GM12892 (cell line): Measurements from ENCODE around the gene CEP131.

Experiments
- DNase-seq: peaks from one replicate; pipeline ENCODE4 v3.0.0; 2011; ENCODE audit not compliant: insufficient read length
- FAIRE-seq: peaks from 2 replicates; lab custom pipeline; 2011; peaks lifted over from hg19 to GRCh38; lab: Jason Lieb, UNC
- POLR2A ChIP-seq: IDR thresholded peaks from 2 replicates; pipeline ENCODE4 v1.6.1; 2011; ENCODE audit warnings: low read depth, low read length, control low read depth
- POLR2AphosphoS5 ChIP-seq: IDR thresholded peaks from 2 replicates; pipeline ENCODE4 v1.6.1; 2011; ENCODE audit warnings: low read depth, low read length, control low read depth
- TAF1 ChIP-seq: IDR thresholded peaks from 2 replicates; pipeline ENCODE4 v1.6.1; 2011; ENCODE audit warnings: low read depth, mild to moderate bottlenecking, control low read depth, low read length, borderline replicate concordance

The CEP131 gene

DNA sequence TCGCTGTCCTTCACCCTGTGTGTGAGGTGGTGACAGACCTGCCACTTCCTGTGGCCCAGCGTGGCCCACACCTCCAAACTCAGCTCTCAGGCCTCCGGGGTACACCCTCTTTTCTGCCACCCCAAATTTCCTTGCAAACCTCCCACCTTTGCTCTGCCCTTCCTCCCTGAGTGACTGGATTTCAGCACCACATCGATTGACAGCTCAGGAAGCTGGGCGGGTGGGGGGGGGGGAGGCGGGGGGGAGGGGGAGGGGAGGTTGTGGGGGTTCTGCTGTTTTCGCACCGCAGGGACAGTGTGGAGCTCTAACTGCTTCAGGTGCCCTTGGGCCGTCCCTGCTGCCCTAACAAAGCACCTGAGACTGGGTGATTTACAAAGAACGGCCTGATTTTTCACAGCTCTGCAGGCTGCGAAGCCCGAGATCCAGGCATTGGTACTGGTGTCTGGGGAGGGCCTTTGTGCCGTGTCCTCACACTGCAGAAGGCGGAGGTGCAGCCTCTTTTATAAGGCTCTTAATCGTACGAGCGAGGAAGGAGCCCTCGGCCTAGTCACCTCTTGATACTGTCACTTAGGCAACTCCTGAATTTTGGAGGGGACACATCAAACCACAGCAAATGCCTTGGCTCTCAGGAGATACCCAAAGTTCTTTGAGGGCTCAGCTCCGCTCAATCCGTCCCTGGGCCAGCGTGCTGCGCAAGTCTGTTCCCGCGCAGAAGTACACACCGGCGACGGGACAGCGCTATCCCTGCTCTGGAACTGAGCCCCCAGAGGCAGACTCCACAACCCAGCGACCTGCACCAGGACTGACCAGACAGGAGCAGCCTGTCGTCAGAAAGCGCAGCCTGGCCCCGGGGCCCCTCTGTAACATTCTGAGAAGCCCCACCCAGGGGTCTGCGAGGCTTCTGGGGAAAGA is 19.9 kb upstream of the CEP131 start:
- FAIRE-seq = no peak

DNA sequence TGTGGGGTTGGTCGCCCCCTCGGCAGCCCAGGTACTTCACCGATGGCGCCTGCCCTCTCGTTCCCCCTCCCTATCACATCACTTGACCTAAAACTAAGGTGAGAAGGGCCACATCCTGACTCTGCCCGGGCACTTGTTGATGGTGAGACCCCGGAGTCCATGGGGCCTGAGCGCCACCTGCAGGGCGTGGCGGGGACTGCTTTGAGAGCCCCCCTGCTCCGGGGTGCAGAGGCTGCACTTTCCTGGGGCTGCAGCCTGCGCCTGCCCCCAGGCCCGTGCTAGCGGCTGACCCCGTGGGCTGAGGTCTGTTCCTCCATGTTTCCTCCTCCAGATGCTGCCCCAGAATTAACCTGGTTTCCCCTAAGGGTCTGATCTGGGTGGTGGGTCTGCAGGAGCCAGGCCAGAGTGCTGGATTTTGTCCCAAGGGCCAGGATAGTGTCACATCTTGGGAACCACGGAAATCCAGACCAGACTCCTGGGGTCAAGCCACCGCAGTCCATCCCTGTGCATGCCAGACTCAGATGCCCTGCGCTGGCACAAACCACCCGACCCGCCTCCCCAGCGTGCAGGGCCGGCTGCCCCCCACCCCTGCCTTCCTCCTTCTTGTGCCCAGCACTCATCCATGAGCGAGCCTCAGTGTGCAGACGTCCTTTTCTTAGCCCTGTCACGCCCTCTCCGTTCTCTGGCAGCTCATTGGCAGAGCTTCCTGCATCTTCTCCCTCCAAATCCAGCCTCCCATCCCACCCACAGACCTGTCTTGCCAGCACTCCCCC is 19.1 kb upstream of the CEP131 start:
- TF ChIP-seq TAF1 = no peak
- TF ChIP-seq POLR2AphosphoS5 = peak; percentile 68
- no peak; the same call in none of the 2 replicates for TF ChIP-seq POLR2A
- FAIRE-seq (peak; percentile 74), DNase-seq (peak; percentile 73)

More for the DNA sequence above, 19.9 kb upstream of the CEP131 start:
- no peak for DNase-seq
- TF ChIP-seq POLR2A (no peak), TAF1 (no peak), POLR2AphosphoS5 (no peak)

DNA sequence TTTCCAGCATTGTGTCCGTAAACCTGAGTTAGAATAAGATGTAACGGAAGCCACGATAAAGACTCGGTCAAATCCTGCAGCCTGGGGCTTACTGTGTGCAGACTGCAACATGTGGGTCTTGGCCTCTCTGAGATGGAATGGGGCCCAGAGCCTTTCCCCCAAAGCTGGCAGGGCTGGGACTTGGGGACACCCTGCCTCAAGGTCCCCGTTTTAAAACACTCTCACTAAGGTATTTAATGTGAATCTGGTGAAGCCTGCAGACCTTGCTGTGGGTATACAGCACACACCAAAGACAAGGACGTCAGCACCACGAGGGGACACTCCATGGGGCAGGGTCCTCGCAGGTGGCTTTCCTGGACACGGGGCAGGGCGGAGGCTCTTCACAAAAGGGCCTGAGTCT is 18.4 kb upstream of the CEP131 start:
- FAIRE-seq (no peak), DNase-seq (no peak)
- TF ChIP-seq POLR2A (no peak), POLR2AphosphoS5 (no peak), TAF1 (no peak)

DNA sequence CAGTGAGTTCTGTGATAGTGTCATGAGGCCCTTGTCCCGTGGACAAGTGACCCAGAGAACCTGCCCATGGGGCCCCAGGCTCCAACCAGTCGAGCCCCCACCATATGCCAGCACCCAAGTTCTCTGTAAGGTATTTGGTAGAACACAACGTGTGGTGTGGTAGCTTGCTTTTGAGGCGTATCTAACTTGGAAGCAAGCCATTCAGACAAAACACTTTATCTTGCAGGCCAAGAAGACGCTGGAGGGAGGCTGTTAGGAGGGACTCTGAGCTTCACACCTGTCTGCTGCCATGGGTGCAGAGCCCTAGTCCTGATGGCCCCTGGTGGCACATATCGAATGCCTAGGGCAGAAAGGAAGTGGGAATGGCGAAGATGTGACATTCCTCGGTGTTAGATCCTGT is 18.0 kb upstream of the CEP131 start:
- FAIRE-seq (no peak), DNase-seq (no peak)
- no peak for TF ChIP-seq POLR2A
- no peak for TF ChIP-seq TAF1
- TF ChIP-seq POLR2AphosphoS5 = no peak

DNA sequence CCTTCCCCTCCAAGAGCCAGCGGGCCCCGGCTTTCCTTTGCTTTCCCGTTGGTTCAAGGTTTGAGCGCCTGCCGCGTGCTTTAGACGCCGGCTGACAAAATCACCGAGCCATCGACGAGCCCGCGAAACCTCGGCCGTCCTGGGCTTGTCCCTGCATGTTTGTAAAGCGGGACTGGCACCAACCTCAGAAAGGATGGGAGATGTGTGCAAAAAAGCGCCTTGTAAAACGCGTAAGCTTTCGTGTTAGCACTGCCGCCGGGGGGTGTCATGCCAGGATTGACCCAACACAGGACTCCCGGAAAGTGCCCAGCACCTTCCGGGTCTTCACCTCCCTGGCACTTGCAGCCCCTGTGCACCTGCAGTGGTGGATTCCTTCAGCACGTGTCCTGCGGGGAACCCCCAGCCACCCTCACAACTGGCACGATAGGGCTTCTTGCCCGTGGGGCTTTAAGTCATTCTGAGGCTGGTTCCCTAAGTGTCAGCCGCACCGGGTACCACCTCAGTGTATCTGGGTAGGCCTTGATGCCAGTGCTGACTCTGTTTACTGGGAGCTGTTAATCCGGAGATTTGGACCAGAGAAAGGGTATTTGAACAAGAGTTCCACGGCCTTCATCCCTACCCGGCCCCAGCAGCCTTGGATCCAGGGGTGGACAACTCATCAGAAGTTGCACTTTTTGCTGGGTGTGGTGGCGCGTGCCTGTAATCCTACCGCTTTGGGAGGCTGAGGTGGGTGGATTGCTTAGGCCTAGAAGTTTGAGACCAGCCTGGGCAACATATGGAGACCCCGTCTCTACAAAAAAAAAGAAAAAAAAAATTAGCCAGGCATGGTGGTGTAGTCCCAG is 17.2 kb upstream of the CEP131 start:
- 0 out of 2 replicates have a peak, but pooled peaks have one; percentile 32 for TF ChIP-seq POLR2AphosphoS5
- peak; percentile 30; the same call in 1 of the 2 replicates for TF ChIP-seq TAF1
- TF ChIP-seq POLR2A = 0 out of 2 replicates have a peak, but pooled peaks have one; percentile 16
- DNase-seq (peak; percentile 54), FAIRE-seq (no peak)

DNA sequence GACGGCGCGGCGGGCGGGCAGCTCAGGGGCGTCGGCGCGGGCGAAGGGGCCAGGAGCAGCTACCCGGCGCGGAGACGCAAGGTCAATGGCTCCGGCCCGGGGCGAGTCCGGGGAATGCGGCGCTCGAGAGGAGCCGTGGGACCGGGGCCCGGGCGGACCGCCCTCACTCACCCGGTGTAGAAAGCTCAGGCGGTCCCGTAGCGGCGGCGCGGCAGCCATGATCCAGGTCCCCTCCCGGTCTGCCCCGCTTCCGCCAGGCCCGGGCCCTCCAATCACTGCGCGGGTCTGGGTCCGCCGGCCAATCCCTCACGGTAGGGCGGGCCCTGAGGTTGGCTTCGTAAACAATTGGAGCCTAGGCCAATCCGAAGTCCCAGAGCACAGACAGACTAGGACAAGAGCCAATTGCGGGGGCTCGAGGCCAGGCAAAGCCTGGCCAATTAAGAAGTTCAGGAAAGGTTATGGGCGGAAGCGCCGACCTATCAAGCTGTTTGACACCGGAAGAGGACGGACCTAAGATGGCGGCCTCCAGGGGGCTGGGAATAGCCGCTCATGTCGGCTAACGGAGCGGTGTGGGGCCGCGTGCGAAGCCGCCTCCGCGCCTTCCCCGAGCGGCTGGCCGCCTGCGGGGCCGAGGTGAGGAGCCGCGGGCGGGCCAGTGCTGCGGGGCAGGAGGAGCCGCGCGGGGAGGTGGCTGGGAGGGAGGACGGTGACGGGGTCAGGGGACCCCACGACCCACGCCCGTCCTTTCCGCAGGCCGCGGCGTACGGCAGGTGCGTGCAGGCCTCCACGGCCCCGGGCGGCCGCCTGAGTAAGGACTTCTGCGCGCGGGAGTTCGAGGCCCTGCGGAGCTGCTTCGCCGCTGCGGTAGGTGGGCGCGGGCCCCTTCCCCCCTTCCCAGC is 16.3 kb upstream of the CEP131 start, which contains the start of the genes NDUFAF8 and TEPSIN:
NDUFAF8 (plus strand) TSS at position 504 of the 899 bp plus-strand sequence; CDS start at position 550, 46 bp downstream.
TEPSIN (minus strand) TSS at position 241 of the 899 bp plus-strand sequence; CDS start at position 219, 22 bp downstream.
- peak; percentile 70; the same call in 1 of the 2 replicates for TF ChIP-seq POLR2AphosphoS5
- TF ChIP-seq TAF1 = no peak
- TF ChIP-seq POLR2A = peak; percentile 90
- FAIRE-seq = peak; percentile 99

DNA sequence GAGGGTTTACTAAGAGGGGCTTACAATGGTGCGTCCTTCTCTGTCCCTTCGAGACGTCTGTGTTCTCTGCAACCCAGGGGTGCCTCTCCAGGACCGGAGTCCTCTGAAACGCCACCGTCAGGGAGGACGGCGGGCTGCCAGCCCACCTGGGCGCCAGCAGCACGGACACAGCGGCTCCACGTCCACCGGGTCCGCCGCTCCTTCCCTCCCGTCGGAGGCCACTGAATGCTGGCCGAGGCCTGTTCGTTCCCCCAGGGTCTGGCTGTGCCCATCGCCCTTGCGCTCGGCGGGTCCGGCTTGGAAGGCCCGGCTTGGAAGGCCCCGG is 15.7 kb upstream of the CEP131 start:
- no peak for FAIRE-seq
- DNase-seq = no peak
- TF ChIP-seq TAF1 (no peak), POLR2AphosphoS5 (no peak), POLR2A (no peak)

More for the DNA sequence above, 16.3 kb upstream of the CEP131 start, which contains the start of the genes NDUFAF8 and TEPSIN:
- DNase-seq = peak; percentile 100

DNA sequence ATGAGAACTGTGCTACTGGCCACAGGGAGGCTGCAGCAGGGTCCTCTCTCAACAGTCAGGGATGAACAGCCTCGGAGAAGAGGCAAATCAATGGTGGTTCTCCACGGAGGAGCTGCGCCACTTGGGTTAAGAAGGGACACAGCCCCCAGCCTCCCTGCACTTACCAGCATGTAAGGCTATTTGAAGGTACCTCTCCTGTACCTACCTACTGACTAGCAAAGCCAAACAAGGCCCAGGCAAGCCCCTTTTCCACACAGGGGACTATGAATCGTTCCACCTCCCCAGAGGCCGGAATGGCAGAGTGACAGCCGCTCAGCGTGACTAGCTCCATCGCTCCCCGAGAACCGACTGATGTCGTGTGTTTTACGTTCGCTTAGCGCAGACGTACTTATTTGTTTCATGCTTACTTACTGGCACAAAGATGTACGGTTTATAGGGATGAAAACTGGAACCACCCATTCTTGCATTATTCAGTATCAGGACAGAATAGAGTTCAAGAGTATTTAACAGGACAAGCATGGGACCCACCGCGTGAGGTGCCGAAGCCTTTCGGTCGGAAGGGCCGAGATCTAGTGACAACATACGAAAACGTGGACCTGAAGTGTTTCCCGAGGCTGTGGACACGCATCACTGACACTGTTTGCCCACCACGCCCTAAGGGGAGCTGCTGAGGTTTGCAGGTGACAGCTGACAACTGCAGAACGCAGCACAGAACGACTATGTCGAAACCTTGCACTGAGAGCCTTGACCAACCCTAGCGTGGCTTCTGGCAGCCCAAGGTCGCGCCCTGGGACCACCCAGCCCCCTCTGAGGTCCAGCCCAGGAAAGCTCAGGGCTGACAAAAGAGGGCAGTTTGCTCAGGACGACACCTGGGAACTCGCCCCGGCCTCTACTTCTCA is 15.1 kb upstream of the CEP131 start:
- DNase-seq (no peak), FAIRE-seq (peak; percentile 65)
- no peak for TF ChIP-seq POLR2AphosphoS5
- no peak for TF ChIP-seq TAF1
- no peak for TF ChIP-seq POLR2A

DNA sequence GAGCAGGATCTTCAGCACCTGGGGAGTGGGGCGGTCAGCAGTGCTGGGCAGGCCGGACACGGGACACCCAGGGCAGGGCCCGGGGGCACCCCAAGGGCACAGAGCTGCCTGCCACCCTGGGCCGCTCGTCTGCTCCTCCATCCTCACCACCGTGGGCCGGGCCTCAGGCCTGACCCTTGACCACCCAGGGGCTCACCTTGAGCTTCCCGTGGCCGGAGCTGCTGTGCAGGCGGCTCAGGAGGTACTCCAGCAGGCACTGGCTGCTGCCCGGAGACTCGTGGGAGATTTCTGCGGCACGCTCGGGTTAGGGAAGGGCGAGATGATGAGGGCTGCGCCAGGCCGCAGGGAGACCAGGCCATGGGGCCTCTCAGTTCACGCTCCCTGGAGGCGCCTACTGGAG is 14.0 kb upstream of the CEP131 start:
- no peak for TF ChIP-seq POLR2AphosphoS5
- TF ChIP-seq POLR2A = no peak
- TF ChIP-seq TAF1 = no peak
- FAIRE-seq (no peak), DNase-seq (no peak)
